Activated CD8-positive, alpha-beta memory T cell treated with anti-CD3 and anti-CD28 coated beads for 4 hours (primary cell): ENCODE results near the gene TAGLN2.

Experiments
- DNase-seq, 2 donors: peaks; one replicate each; pipeline ENCODE4 v3.0.0-alpha.2; 2020; ENCODE audit warnings: low read depth in 2 of 2

TAGLN2 gene

GRCh38 chr1:159935719-159936272 lies 10.5 kb upstream of the TAGLN2 start:
- no peak for DNase-seq

- no peak for DNase-seq
Measured at GRCh38 chr1:159935305-159935704, 10.0 kb upstream of the TAGLN2 start.

- no peak for DNase-seq
Measured at GRCh38 chr1:159934136-159935039, 9.1 kb upstream of the TAGLN2 start.

- DNase-seq = no peak
Measured at GRCh38 chr1:159933347-159933746, 8.0 kb upstream of the TAGLN2 start.

- DNase-seq = no peak
Measured at GRCh38 chr1:159932296-159933285, 7.3 kb upstream of the TAGLN2 start.

GRCh38 chr1:159931795-159932173 lies 6.5 kb upstream of the TAGLN2 start:
- DNase-seq = no peak

GRCh38 chr1:159931101-159931794 lies 5.9 kb upstream of the TAGLN2 start:
- DNase-seq = no peak

GRCh38 chr1:159930634-159931033 lies 5.3 kb upstream of the TAGLN2 start:
- no peak for DNase-seq

- no peak for DNase-seq
Measured at GRCh38 chr1:159930216-159930615, 4.9 kb upstream of the TAGLN2 start.

- no peak for DNase-seq
Measured at GRCh38 chr1:159929155-159930051, 4.1 kb upstream of the TAGLN2 start.

- DNase-seq = no peak
Measured at GRCh38 chr1:159928491-159929050, 3.3 kb upstream of the TAGLN2 start.

GRCh38 chr1:159927849-159928431 lies 2.6 kb upstream of the TAGLN2 start:
- DNase-seq = no peak

GRCh38 chr1:159927211-159927848 lies 2.0 kb upstream of the TAGLN2 start:
- no peak for DNase-seq

- no peak for DNase-seq
Measured at GRCh38 chr1:159925719-159926078, 392 bp upstream of the TAGLN2 start.

GRCh38 chr1:159924025-159924790 lies 1.1 kb downstream of the TAGLN2 start:
- DNase-seq = peak in 1 of 2 donors; percentile 41

GRCh38 chr1:159923203-159924024 lies 1.9 kb downstream of the TAGLN2 start:
- peak; percentile 69 to 72 for DNase-seq

GRCh38 chr1:159922511-159923202 lies 2.6 kb downstream of the TAGLN2 start:
- DNase-seq = no peak
